ENCODE measurements around the gene PPP1R1A. TPM values are rescaled to one million over a fixed set of nuclear protein-coding genes. Genes with fewer than 3 reads are reported as not detected.

The PPP1R1A gene
- total and polyA plus RNA-seq, 10 donors = 0.09 to 2.1 (median 0.41) TPM; not detected in 6

DNA sequence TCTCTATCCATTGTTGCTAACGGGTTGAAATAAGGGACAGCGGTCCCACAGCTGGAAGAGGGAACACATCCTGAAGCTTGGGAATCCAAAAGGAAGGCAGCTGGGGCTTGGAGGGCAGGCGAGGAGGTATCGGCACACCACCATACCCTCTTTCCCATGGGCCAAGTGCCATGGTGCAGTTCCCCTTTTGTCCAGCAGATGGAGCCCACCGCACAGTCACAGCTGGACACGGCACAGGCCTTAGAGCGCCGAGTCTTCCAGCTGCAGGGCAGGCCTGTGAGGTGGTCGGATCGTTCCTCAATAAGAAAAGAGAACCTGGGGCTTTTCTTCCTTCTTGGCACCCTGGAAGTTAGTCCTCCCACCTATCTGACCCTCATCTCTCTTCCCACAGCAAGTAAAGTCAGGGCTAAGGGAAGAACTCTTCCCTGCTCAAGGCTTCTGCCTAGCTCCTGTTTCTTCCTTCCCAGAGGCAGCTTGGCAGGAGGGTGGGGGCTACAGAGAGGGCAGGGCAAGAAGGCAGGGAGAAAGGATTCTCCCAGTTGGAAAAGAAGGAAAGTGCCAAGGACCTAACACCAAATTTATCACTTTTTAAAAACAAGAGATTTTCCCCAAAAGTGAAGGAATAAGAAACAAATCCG, 8.6 kb downstream of the PPP1R1A start:
- Histone ChIP-seq H3K27me3 (replicated peaks in 1 of 7) (peaks cover 0 to 11% (median 0%) of the 10 kb centered on the region in 7 donors), H3K9me3 (no peaks in the 10 kb centered on the region), H3K36me3 (peaks cover 0 to 40% (median 12%) of the 10 kb centered on the region in 6 donors), H3K27ac (no peak overlapping the region), H3K4me1 (peaks cover 0 to 9% (median 6%) of the 10 kb centered on the region in 6 donors), H3K4me3 (no peak overlapping the region)
- intact Hi-C loops (cut with DNase I; ENCODE audit: low total_unique reads) = no loop called here
- peak; percentile 47 to 70 (median 54) for TF ChIP-seq POLR2AphosphoS5 (IDR thresholded peaks at IDR 0.05)
- TF ChIP-seq POLR2A (IDR thresholded peaks at IDR 0.05) = no peak
- TF ChIP-seq, protein P1, sequence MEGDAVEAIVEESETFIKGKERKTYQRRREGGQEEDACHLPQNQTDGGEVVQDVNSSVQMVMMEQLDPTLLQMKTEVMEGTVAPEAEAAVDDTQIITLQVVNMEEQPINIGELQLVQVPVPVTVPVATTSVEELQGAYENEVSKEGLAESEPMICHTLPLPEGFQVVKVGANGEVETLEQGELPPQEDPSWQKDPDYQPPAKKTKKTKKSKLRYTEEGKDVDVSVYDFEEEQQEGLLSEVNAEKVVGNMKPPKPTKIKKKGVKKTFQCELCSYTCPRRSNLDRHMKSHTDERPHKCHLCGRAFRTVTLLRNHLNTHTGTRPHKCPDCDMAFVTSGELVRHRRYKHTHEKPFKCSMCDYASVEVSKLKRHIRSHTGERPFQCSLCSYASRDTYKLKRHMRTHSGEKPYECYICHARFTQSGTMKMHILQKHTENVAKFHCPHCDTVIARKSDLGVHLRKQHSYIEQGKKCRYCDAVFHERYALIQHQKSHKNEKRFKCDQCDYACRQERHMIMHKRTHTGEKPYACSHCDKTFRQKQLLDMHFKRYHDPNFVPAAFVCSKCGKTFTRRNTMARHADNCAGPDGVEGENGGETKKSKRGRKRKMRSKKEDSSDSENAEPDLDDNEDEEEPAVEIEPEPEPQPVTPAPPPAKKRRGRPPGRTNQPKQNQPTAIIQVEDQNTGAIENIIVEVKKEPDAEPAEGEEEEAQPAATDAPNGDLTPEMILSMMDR (IDR thresholded peaks at IDR 0.05 in 8 of 11, conservative IDR thresholded peaks at IDR 0.05 in 3 of 11) = peak; percentile 94 to 100 (median 98)
- 12 to 13% (median 13%) methylated on average over 9 to 11 of the region's 11 CpGs for WGBS, 5 donors
- peak; percentile 92 for DNase-seq

DNA sequence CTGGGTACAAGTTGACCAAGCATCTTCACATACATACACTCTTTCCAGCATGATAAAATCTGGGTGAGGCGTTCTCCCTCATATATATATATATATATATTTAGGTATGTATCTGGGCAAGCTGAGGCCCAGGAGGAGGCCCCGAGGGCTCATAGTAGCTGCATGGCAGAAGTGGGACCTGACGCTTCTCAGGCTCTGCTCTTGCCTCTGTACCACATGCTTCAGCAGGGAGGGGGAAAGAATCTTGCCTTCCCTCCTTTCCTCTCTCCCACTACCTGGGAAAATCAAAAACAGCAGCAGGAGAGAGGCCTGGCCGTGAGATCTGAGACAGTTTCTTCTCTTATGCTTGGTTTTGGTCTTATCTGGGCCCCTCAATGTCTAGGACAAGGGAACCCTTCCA, 9.2 kb downstream of the PPP1R1A start:
- H3K27me3 ChIP-seq (replicated peaks in 1 of 7) = peaks cover 0 to 6% (median 0%) of the 10 kb centered on the region in 7 donors
- WGBS, 5 donors = 65 to 69% (median 69%) methylated on average over 4 of the region's 4 CpGs
- peaks cover 0 to 45% (median 12%) of the 10 kb centered on the region in 6 donors for H3K36me3 ChIP-seq
- H3K9me3 ChIP-seq = no peaks in the 10 kb centered on the region
- no peak for DNase-seq
- H3K4me3 ChIP-seq = no peak overlapping the region
- H3K4me1 ChIP-seq = peaks cover 0 to 9% (median 6%) of the 10 kb centered on the region in 6 donors
- TF ChIP-seq, protein P1 (IDR thresholded peaks at IDR 0.05 in 8 of 11, conservative IDR thresholded peaks at IDR 0.05 in 3 of 11) = no peak
- TF ChIP-seq POLR2AphosphoS5 (IDR thresholded peaks at IDR 0.05) (no peak), POLR2A (IDR thresholded peaks at IDR 0.05) (no peak)
- intact Hi-C loops (cut with DNase I; ENCODE audit: low total_unique reads) = no loop called here
- no peak overlapping the region for H3K27ac ChIP-seq

DNA sequence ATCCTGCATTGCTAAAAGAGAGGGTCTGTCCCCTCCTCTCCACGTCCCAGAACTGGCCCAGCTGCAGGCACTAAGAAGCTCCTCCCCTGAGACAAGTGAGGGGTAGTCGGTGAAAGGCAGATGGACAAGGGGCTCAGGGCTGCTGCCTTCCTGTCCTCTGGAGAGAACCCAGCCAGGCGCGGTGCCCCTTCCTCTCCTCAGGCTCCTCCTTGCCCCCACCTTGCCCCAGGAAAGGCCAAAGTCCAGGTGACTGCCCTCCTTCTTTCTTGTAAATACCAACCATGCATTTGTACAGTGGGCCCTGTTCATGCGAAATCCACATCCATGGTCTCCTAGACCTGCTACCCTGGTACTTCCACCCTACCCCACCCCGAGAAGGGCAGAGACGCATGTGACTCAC, 9.7 kb downstream of the PPP1R1A start:
- H3K4me3 ChIP-seq = no peak overlapping the region
- H3K4me1 ChIP-seq = peaks cover 0 to 9% (median 6%) of the 10 kb centered on the region in 6 donors
- no peaks in the 10 kb centered on the region for H3K9me3 ChIP-seq
- H3K27ac ChIP-seq = no peak overlapping the region
- H3K27me3 ChIP-seq (replicated peaks in 1 of 7) = peaks cover 0 to 3% (median 0%) of the 10 kb centered on the region in 7 donors
- TF ChIP-seq, protein P1 (IDR thresholded peaks at IDR 0.05 in 8 of 11, conservative IDR thresholded peaks at IDR 0.05 in 3 of 11) = no peak
- TF ChIP-seq POLR2A (IDR thresholded peaks at IDR 0.05) (no peak), POLR2AphosphoS5 (IDR thresholded peaks at IDR 0.05) (no peak)
- DNase-seq = no peak
- intact Hi-C loops (cut with DNase I; ENCODE audit: low total_unique reads) = no loop called here
- H3K36me3 ChIP-seq = peaks cover 0 to 49% (median 12%) of the 10 kb centered on the region in 6 donors
- 81 to 89% (median 87%) methylated on average over 7 of the region's 7 CpGs for WGBS, 5 donors

DNA sequence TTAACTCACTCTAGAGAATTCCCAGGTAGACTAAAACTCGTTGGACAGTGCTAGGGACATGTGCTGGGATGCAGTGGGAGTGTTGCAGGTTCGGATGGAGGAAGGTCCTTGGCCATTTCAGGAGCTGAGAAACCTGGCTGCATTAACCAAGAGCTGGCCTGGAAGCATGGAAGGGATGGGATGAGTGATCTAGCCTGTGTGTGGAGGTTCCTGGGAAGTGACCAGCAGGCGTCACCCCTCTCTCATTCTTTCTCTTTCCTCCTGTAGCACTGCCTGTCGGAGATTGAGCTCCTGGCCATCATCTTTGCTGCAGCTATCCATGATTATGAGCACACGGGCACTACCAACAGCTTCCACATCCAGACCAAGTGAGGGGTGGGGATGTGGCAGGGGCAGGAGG, 15.6 kb downstream of the PPP1R1A start:
- Histone ChIP-seq H3K4me3 (no peak overlapping the region), H3K27ac (no peak overlapping the region), H3K27me3 (replicated peaks in 1 of 7) (no peaks in the 10 kb centered on the region), H3K36me3 (peaks cover 0 to 97% (median 15%) of the 10 kb centered on the region in 6 donors), H3K9me3 (no peaks in the 10 kb centered on the region), H3K4me1 (peaks cover 0 to 4% (median 0%) of the 10 kb centered on the region in 6 donors)
- TF ChIP-seq POLR2AphosphoS5 (IDR thresholded peaks at IDR 0.05) = no peak
- TF ChIP-seq, protein P1 (IDR thresholded peaks at IDR 0.05 in 8 of 11, conservative IDR thresholded peaks at IDR 0.05 in 3 of 11) = no peak
- no peak for TF ChIP-seq POLR2A (IDR thresholded peaks at IDR 0.05)
- WGBS, 5 donors = 62 to 88% (median 78%) methylated on average over 5 of the region's 5 CpGs
- intact Hi-C loops (cut with DNase I; ENCODE audit: low total_unique reads) = no loop called here
- no peak for DNase-seq
